Neural cell (in vitro differentiated cells): ENCODE data around the gene SNTG2.

Source experiments
- EP300 ChIP-seq: fragments of 450-650 bp; conservative IDR thresholded peaks from 2 replicates; pipeline ENCODE4 v1.6.1; 2014; ENCODE audit warnings: antibody characterized with exemption, mild to moderate bottlenecking, moderate library complexity; ENCODE audit not compliant: poor library complexity, severe bottlenecking
- EZH2 ChIP-seq: fragments of 200-600, 300-800 bp; shearing (Covaris generic), sonication (generic); IDR thresholded peaks from 2 replicates; pipeline ENCODE4 v1.6.1; 2014; ENCODE audit warnings: antibody characterized with exemption, low read length, borderline replicate concordance, mild to moderate bottlenecking; ENCODE audit not compliant: insufficient read depth, poor library complexity, severe bottlenecking
- POLR2AphosphoS5 ChIP-seq: IDR thresholded peaks from 2 replicates; pipeline ENCODE4 v1.6.1; 2012
- SMC3 ChIP-seq: fragments of 450-650 bp; conservative IDR thresholded peaks from 2 replicates; pipeline ENCODE4 v1.6.1; 2014; ENCODE audit warnings: antibody characterized with exemption, mild to moderate bottlenecking, moderate library complexity; ENCODE audit not compliant: poor library complexity
- TAF1 ChIP-seq: IDR thresholded peaks from 2 replicates; pipeline ENCODE4 v1.6.1; 2012; ENCODE audit warnings: low read depth
- TF ChIP-seq, protein P1 (sequence below): fragments of 450-650 bp; IDR thresholded peaks from 2 replicates; pipeline ENCODE4 v1.5.1; 2014; ENCODE audit warnings: antibody characterized with exemption, mild to moderate bottlenecking, moderate library complexity; ENCODE audit not compliant: poor library complexity, severe bottlenecking
- TF ChIP-seq, protein P2 (sequence below): IDR thresholded peaks from 2 replicates; pipeline ENCODE4 v1.6.1; 2012; ENCODE audit warnings: borderline replicate concordance

DNA sequence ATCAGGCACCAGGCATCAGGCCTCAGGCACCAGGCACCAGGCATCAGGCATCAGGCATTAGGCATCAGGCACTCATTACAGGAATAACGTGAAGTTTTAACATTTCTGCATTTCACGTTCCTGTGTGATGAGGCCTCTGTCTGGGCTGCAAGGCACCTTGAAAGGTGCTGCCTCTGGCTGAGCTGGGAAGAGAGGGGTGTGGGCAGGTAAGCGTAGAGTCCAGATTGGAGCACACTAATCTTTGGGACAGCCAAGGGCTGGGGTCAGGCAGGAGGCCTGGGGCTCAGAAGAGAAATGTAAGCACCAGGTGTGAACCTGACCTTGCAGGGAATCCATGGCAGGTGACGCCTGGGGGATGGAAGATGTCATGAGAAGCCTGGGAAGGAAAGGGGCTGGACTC, 25.3 kb upstream of the SNTG2 start:
- TF ChIP-seq, protein P1, sequence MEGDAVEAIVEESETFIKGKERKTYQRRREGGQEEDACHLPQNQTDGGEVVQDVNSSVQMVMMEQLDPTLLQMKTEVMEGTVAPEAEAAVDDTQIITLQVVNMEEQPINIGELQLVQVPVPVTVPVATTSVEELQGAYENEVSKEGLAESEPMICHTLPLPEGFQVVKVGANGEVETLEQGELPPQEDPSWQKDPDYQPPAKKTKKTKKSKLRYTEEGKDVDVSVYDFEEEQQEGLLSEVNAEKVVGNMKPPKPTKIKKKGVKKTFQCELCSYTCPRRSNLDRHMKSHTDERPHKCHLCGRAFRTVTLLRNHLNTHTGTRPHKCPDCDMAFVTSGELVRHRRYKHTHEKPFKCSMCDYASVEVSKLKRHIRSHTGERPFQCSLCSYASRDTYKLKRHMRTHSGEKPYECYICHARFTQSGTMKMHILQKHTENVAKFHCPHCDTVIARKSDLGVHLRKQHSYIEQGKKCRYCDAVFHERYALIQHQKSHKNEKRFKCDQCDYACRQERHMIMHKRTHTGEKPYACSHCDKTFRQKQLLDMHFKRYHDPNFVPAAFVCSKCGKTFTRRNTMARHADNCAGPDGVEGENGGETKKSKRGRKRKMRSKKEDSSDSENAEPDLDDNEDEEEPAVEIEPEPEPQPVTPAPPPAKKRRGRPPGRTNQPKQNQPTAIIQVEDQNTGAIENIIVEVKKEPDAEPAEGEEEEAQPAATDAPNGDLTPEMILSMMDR, result no peak
- TF ChIP-seq EZH2 (no peak), SMC3 (no peak), POLR2AphosphoS5 (no peak), EP300 (no peak), TAF1 (no peak)
- TF ChIP-seq, protein P2, sequence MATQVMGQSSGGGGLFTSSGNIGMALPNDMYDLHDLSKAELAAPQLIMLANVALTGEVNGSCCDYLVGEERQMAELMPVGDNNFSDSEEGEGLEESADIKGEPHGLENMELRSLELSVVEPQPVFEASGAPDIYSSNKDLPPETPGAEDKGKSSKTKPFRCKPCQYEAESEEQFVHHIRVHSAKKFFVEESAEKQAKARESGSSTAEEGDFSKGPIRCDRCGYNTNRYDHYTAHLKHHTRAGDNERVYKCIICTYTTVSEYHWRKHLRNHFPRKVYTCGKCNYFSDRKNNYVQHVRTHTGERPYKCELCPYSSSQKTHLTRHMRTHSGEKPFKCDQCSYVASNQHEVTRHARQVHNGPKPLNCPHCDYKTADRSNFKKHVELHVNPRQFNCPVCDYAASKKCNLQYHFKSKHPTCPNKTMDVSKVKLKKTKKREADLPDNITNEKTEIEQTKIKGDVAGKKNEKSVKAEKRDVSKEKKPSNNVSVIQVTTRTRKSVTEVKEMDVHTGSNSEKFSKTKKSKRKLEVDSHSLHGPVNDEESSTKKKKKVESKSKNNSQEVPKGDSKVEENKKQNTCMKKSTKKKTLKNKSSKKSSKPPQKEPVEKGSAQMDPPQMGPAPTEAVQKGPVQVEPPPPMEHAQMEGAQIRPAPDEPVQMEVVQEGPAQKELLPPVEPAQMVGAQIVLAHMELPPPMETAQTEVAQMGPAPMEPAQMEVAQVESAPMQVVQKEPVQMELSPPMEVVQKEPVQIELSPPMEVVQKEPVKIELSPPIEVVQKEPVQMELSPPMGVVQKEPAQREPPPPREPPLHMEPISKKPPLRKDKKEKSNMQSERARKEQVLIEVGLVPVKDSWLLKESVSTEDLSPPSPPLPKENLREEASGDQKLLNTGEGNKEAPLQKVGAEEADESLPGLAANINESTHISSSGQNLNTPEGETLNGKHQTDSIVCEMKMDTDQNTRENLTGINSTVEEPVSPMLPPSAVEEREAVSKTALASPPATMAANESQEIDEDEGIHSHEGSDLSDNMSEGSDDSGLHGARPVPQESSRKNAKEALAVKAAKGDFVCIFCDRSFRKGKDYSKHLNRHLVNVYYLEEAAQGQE, result no peak
